Measurements from ENCODE around the gene SYF2. TPM values are rescaled to one million over a fixed set of nuclear protein-coding genes. Genes with fewer than 3 reads are reported as not detected.

SYF2 gene
- total RNA-seq, 2 experiments from 2014 or later = 29.9 to 36.5 TPM

DNA sequence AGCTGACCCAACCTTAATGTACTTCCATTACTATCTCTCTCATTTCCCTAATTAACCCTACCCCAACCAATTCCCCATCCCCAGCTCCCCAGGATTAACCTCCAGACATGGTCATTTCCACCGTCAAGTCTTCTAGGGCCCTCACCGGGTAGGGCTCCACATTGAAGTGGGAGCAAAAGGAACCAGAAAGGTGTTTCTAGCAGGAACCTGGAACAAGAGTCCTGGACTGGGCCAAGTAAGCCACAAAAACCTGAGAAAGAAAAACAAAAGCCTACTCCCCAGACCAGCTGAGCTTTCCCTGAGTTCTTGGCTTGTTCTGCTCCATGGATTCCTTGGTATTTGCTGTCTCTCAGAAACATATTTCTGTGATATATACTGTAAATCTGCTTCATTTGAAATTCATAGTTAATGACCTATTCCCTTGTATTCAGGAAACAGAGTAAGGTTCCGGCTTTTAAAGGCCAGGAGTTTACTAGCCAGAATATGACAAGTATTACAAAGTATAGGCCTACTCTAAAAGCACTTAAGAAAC is 58.4 kb downstream of the SYF2 start:
- H4K20me1 ChIP-seq (ENCODE audit: insufficient read depth, low read length) = no peaks in the 10 kb centered on the region
- POLR2A ChIA-PET = no interaction called here
- no peak overlapping the region for H2AFZ ChIP-seq (ENCODE audit: low read length)
- no peak overlapping the region for H3K27ac ChIP-seq (ENCODE audit: low read depth, low read length, poor library complexity, severe bottlenecking)
- TF ChIP-seq EZH2phosphoT487 (IDR thresholded peaks at IDR 0.05; ENCODE audit: borderline replicate concordance, low read depth, low read length) = no peak
- TF ChIP-seq, protein P1, sequence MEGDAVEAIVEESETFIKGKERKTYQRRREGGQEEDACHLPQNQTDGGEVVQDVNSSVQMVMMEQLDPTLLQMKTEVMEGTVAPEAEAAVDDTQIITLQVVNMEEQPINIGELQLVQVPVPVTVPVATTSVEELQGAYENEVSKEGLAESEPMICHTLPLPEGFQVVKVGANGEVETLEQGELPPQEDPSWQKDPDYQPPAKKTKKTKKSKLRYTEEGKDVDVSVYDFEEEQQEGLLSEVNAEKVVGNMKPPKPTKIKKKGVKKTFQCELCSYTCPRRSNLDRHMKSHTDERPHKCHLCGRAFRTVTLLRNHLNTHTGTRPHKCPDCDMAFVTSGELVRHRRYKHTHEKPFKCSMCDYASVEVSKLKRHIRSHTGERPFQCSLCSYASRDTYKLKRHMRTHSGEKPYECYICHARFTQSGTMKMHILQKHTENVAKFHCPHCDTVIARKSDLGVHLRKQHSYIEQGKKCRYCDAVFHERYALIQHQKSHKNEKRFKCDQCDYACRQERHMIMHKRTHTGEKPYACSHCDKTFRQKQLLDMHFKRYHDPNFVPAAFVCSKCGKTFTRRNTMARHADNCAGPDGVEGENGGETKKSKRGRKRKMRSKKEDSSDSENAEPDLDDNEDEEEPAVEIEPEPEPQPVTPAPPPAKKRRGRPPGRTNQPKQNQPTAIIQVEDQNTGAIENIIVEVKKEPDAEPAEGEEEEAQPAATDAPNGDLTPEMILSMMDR (conservative IDR thresholded peaks at IDR 0.05; ENCODE audit: low read length) = no peak
- H3K4me2 ChIP-seq (ENCODE audit: low read length) = no peak overlapping the region
- CTCF ChIA-PET (ENCODE audit: unreplicated experiment) = no interaction called here
- H3K79me2 ChIP-seq (ENCODE audit: insufficient read depth, low read depth, low read length) = no peaks in the 10 kb centered on the region
- H3K4me3 ChIP-seq (ENCODE audit: low read depth, low read length, poor library complexity, severe bottlenecking) = no peak overlapping the region
- H3K9me3 ChIP-seq (ENCODE audit: low read length) = no peaks in the 10 kb centered on the region
- H3K4me1 ChIP-seq (ENCODE audit: insufficient read depth, low read length, poor library complexity, severe bottlenecking) = no peaks in the 10 kb centered on the region
- no peak for DNase-seq (ENCODE audit: low spot score)
- H3K36me3 ChIP-seq (ENCODE audit: insufficient read depth, low read length) = no peaks in the 10 kb centered on the region
- intact Hi-C loops (cut with micrococcal nuclease; ENCODE audit: unreplicated experiment) = no loop called here
- H3K9me2 ChIP-seq (ENCODE audit: insufficient read depth, low read length) = no peaks in the 10 kb centered on the region
- BruUV-seq (replicated peaks) = no TSS peak

Other genes with a start within 250 kb of the SYF2 start
- gene RSRP1, start 15.0 kb upstream of the SYF2 start, total RNA-seq (2014; rRNA removed; shearing (Covaris generic)) = 141 and 147 TPM in 2 replicates
- 143 and 146 TPM in 2 replicates for gene RSRP1, start 15.0 kb upstream of the SYF2 start, total RNA-seq (2022)
- gene RHD, start 40.0 kb upstream of the SYF2 start, total RNA-seq (2014; rRNA removed; shearing (Covaris generic)) = not detected in 2 replicates
- gene RHD, start 40.0 kb upstream of the SYF2 start, total RNA-seq (2022) = not detected in 2 replicates
- gene TMEM50A, start 105.8 kb upstream of the SYF2 start, total RNA-seq (2014; rRNA removed; shearing (Covaris generic)) = 56.2 and 68.4 TPM in 2 replicates
- gene TMEM50A, start 105.8 kb upstream of the SYF2 start, total RNA-seq (2022) = 62.9 and 70.7 TPM in 2 replicates
- 0.21 and 0.63 TPM in 2 replicates for gene RHCE, start 188.3 kb upstream of the SYF2 start, total RNA-seq (2014; rRNA removed; shearing (Covaris generic))
- gene RHCE, start 188.3 kb upstream of the SYF2 start, total RNA-seq (2022) = not detected in 2 replicates
- gene MACO1, start 198.4 kb upstream of the SYF2 start, total RNA-seq (2014; rRNA removed; shearing (Covaris generic)) = 8.8 and 11.8 TPM in 2 replicates
- gene MACO1, start 198.4 kb upstream of the SYF2 start, total RNA-seq (2022) = 18.6 and 18.7 TPM in 2 replicates